Retinal pigment epithelial cell (primary cell): ENCODE results near the gene AIFM3.

Experiments used
- DNase-seq: peaks from one replicate; pipeline ENCODE4 v3.0.0-alpha.2; 2010; ENCODE audit warnings: low read depth
- H3K4me3 ChIP-seq: 2 replicates; pipeline ENCODE4 v1.5.1; 2011; ENCODE audit warnings: mild to moderate bottlenecking, low read length, control low read depth, moderate library complexity
- CTCF ChIP-seq: conservative IDR thresholded peaks from 2 replicates; pipeline ENCODE4 v1.5.1; 2011; ENCODE audit warnings: low read depth, low read length, control low read depth, inconsistent platforms

AIFM3 gene

GRCh38 chr22:20985720-20986119 lies 18.7 kb downstream of the AIFM3 start:
- no peak for TF ChIP-seq CTCF
- H3K4me3 ChIP-seq: no peak overlapping the region
- DNase-seq: no peak

GRCh38 chr22:20986365-20986764 lies 19.3 kb downstream of the AIFM3 start:
- no peak for DNase-seq
- no peak overlapping the region for H3K4me3 ChIP-seq
- no peak for TF ChIP-seq CTCF

GRCh38 chr22:20987375-20987774 lies 20.3 kb downstream of the AIFM3 start:
- DNase-seq: no peak
- H3K4me3 ChIP-seq: no peak overlapping the region
- no peak for TF ChIP-seq CTCF

DNA sequence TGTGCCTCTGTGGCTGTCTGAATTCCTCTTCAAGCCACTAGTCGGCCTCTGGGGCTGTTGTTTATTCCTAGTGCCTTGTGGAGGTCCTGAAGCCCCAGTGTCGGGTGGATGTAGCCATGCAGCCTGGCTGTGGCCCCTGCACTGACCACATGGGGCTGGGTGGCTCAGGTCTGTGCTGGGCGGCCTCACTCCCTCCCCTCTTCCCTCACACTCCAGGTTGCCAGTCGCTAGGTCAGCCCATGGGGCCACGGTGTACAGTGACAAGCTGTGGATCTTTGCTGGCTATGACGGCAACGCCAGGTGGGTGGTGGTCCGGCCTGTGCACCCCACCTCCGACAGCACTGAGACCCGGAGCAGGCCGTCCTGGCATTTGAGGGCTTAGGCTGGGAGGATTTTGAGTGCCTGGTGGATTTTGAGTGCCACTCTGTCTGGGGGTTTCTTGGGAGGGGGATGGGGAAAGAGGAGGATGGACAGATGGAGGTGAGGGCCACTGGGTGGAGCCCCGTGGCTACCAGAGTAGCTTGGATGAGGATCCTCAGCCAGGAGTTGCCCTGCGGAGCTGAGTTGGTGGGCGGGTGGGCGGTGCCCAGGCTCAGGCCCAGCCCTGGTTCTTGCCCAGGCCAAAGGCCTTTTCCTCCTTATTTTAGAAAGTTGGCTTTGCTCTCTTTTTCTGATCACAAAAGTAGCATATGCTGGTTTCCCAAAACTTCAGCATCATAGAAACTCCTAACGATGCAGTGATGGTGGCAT lies 21.7 kb downstream of the AIFM3 start:
- H3K4me3 ChIP-seq: no peak overlapping the region
- no peak for TF ChIP-seq CTCF
- no peak for DNase-seq

DNA sequence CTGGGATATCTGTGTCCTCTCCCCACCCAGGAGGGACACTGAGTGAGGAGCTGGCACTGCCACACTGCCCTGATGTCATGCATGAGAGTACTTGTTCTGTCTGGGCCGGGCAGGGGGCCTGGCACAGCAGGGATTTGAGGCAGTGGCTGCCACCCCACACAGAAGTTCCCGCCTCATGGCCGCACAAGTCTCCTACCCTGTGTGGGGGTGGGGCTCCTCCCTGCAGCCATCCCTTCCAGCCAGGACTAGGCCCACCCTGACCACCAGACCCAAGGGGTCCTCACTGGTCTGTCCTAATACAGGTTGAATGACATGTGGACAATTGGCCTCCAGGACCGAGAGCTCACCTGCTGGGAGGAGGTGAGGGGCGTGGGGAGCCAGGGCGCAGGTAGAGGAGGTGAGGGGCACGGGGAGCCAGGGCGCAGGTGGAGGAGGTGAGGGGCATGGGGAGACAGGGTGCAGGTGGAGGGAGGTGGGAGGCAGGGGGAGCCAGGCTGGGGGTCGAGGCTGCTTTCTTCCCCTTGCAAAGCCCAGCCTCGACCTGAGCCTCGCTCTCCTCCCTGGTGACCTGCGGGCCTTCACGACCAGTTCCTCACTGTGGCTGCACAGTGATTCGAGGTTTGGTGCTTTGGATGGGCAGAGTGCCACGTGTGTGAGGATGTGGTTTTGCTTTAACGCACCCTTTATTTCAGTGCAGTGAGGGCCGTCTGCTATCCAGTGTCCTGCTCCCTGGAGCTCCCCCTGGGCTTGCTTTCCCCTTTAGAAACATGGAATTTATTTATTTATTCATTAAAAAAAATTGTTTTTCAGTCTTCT lies 22.5 kb downstream of the AIFM3 start:
- no peak overlapping the region for H3K4me3 ChIP-seq
- TF ChIP-seq CTCF: no peak
- no peak for DNase-seq

- DNase-seq: no peak
- no peak for TF ChIP-seq CTCF
- H3K4me3 ChIP-seq: no peak overlapping the region
Measured at GRCh38 chr22:20990184-20991180, 23.4 kb downstream of the AIFM3 start.
